SK-N-SH (cell line): ENCODE data around the gene FLNA. TPM values are rescaled to one million over a fixed set of nuclear protein-coding genes. Genes with fewer than 3 reads are reported as not detected.

Source experiments
- CTCF ChIA-PET: fragments of 300-600, 350-600 bp; formaldehyde crosslinking; extraction: SDS; loops from one replicate; lab custom pipeline; 2021; lab: Yijun Ruan, JAX
- POLR2A ChIA-PET: fragments of 350-600 bp; sonication (Branson Sonifier 250); formaldehyde crosslinking; extraction: SDS; loops from one replicate; lab custom pipeline; 2020; ENCODE audit warnings: antibody characterized with exemption, inconsistent platforms; lab: Yijun Ruan, JAX
- DNase-seq: peaks from one replicate; pipeline ENCODE4 v3.0.0; 2012
- H2AFZ ChIP-seq: fragments of 200-600 bp; sonication (generic); 2 replicates; pipeline ENCODE4 v1.8.1; 2016; ENCODE audit warnings: antibody characterized with exemption, mild to moderate bottlenecking, low read depth
- H3F3A ChIP-seq: fragments of 200-600 bp; sonication (generic); replicated peaks from 2 replicates; pipeline ENCODE3; 2016; ENCODE audit warnings: antibody characterized with exemption, mild to moderate bottlenecking; ENCODE audit not compliant: insufficient read depth
- H3K27ac ChIP-seq, 2 experiments: fragments of 200-500 bp in 1 of 2; fragments of 200-600 bp in 1 of 2; sonication (Bioruptor generic) in 1 of 2; sonication (generic), shearing (Covaris generic) in 1 of 2; 2 replicates each; pipeline versions ENCODE4 v1.5.1 to v1.6.1; 2014 to 2016; ENCODE audit warnings: low read depth in 2 of 2, inconsistent platforms in 1 of 2, low read length in 1 of 2, mild to moderate bottlenecking in 1 of 2, mixed read lengths in 1 of 2
- H3K27me3 ChIP-seq: fragments of 200-600 bp; sonication (generic), shearing (Covaris generic); 2 replicates; pipeline ENCODE4 v1.6.1; 2016; ENCODE audit warnings: mixed run types; ENCODE audit not compliant: insufficient read depth
- H3K36me3 ChIP-seq, 2 experiments: fragments of 200-500 bp in 1 of 2; fragments of 200-600 bp in 1 of 2; sonication (Bioruptor generic) in 1 of 2; sonication (generic) in 1 of 2; replicated peaks in 1 of 2; 2 replicates each; pipeline versions ENCODE3 to v1.5.1; 2014 to 2016; ENCODE audit warnings: low read length in 1 of 2, mild to moderate bottlenecking in 1 of 2; ENCODE audit not compliant: insufficient read depth in 2 of 2, control insufficient read depth in 1 of 2
- H3K4me1 ChIP-seq, 2 experiments: fragments of 200-500 bp in 1 of 2; fragments of 200-600 bp in 1 of 2; sonication (Bioruptor generic) in 1 of 2; sonication (generic), shearing (Covaris generic) in 1 of 2; 2 replicates each; pipeline versions ENCODE4 v1.5.1 to v1.6.1; 2014 to 2016; ENCODE audit warnings: low read depth in 1 of 2, low read length in 1 of 2, mixed run types in 1 of 2; ENCODE audit not compliant: insufficient read depth in 2 of 2, control insufficient read depth in 1 of 2
- H3K4me2 ChIP-seq: fragments of 200-600 bp; sonication (generic), shearing (Covaris generic); 2 replicates; pipeline ENCODE4 v1.6.1; 2017; ENCODE audit warnings: mixed run types
- H3K4me3 ChIP-seq, 2 experiments: fragments of 200-500 bp in 1 of 2; fragments of 200-600 bp in 1 of 2; sonication (Bioruptor generic) in 1 of 2; sonication (generic), shearing (Covaris generic) in 1 of 2; 2 replicates each; pipeline versions ENCODE4 v1.5.1 to v1.8.1; 2014 to 2016; ENCODE audit warnings: low read depth in 2 of 2, inconsistent platforms in 1 of 2, low read length in 1 of 2, mild to moderate bottlenecking in 1 of 2, mixed read lengths in 1 of 2, moderate library complexity in 1 of 2
- H3K79me2 ChIP-seq: fragments of 200-600 bp; sonication (generic); 2 replicates; pipeline ENCODE4 v1.8.1; 2017; ENCODE audit warnings: mild to moderate bottlenecking; ENCODE audit not compliant: insufficient read depth
- H3K9ac ChIP-seq: fragments of 200-600 bp; sonication (generic); 2 replicates; pipeline ENCODE4 v1.6.1; 2017; ENCODE audit warnings: mixed run types
- H3K9me2 ChIP-seq: fragments of 200-600 bp; sonication (generic); 2 replicates; pipeline ENCODE4 v1.6.1; 2017; ENCODE audit warnings: mixed run types
- H3K9me3 ChIP-seq: fragments of 200-600 bp; sonication (generic); 2 replicates; pipeline ENCODE4 v1.6.1; 2017; ENCODE audit warnings: mixed run types, mild to moderate bottlenecking, moderate library complexity
- H4K20me1 ChIP-seq: fragments of 200-600 bp; sonication (generic); 2 replicates; pipeline ENCODE4 v1.6.1; 2017; ENCODE audit warnings: mild to moderate bottlenecking, mixed run types; ENCODE audit not compliant: insufficient read depth
- FOSL2 ChIP-seq: IDR thresholded peaks from 2 replicates; pipeline ENCODE4 v1.4.0; 2012; ENCODE audit warnings: low read depth, mild to moderate bottlenecking, moderate library complexity, borderline replicate concordance
- POLR2AphosphoS5 ChIP-seq: IDR thresholded peaks from 2 replicates; pipeline ENCODE4 v1.6.1; 2012; ENCODE audit warnings: low read depth, low read length
- RAD21 ChIP-seq: IDR thresholded peaks from 2 replicates; pipeline ENCODE4 v1.6.1; 2012; ENCODE audit warnings: mild to moderate bottlenecking, low read length
- SIN3A ChIP-seq: IDR thresholded peaks from 2 replicates; pipeline ENCODE4 v1.6.1; 2012; ENCODE audit warnings: low read depth, mild to moderate bottlenecking, low read length, moderate library complexity, borderline replicate concordance
- WGBS: methylation state at CpG from one replicate; pipeline ENCODE4 v1.1.6; 2017; ENCODE audit warnings: low lambda C conversion rate; 5-methylcytosine and 5-hydroxymethylcytosine counted together
- polyA plus RNA-seq, 3 experiments: library from polyadenylated mRNA; depleted of rRNA; stranded (reverse); fragments of >200 nt; gene quantifications; 2 replicates each; pipeline ENCODE4 v1.2.3, GENCODE V29; 2012
- TF ChIP-seq, protein P1 (sequence below): fragments of 150-350 bp; IDR thresholded peaks from 2 replicates; pipeline ENCODE4 v1.6.1; 2016; ENCODE audit warnings: mild to moderate bottlenecking, low read depth, low read length
- TF ChIP-seq, protein P2 (sequence below): fragments of 150-350 bp; IDR thresholded peaks from 2 replicates; pipeline ENCODE4 v1.6.1; 2017; ENCODE audit warnings: antibody characterized with exemption, low read length, low read depth, borderline replicate concordance

FLNA gene
- polyA plus RNA-seq, 1 of the 3 experiments (the other 2 are of a cell fraction) = 550 TPM

DNA sequence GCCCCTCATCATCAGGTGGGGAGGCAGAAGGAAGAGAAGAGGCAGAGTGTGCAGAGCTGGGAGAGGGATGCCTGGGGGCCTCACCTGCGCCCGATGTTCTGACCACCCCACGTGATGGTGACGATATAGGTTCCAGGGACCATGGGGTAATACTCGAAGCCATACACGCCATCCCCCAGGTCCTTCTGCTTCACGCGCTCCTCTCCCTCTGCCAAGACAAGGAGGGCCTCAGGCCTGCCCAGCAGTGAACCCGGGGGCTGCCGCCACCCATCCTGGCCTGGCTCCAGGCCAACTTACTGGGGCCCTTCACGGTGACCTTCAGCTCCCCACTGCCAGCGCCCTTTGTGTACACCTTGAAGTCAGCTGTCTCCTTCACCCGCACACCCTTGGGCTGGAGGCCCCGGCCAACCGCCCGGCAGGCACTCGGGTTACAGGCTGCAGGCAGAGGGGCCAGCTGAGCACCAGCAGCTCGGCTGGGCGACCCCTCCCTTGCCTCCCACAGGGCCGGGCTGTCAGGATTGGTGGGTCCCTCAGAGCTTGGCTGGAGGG is 9.3 kb downstream of the FLNA start (continued):
- TF ChIP-seq RAD21 = no peak

DNA sequence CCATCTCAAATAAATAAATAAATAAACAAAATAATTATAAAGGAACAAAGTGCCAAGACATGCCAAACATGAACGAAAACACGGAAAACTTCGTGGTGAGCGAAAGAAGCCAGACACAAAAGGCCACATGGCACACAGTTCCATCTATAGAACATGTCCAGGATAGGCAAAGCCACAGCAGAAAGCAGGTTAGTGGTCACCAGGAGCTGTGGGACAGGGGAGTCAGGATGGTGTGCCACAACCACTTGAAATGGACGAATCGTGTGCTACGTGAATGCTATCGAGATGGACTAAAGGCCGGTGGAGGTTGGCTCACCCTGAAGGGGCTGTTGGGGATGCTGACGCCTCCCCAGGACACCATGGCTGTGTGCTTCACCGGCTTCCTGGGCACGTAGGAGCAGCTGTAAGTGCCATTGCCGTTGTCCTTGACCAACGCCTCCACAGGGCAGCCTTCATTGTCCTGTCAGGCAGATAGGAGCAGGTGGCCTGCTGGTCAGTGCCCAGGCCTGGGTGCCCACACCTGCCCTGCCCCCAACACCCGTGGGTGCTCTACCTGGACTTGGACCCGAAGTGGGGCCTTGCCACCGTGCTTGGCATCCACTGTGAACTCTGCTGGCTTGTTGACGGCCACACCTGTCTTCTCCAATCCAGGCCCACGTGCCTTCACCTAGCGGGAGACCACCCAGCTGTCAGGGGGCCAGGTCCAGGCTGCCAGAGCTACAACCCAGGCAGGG is 10.6 kb downstream of the FLNA start:
- no peaks in the 10 kb centered on the region for H3K9me2 ChIP-seq
- ChIA-PET CTCF (no interaction called here), POLR2A (interaction anchor here (1.7 kb wide), 1 partner anchor 10 kb away, joined by 3 read pairs; no protein-coding TSS in a partner anchor)
- DNase-seq = no peak
- H3K4me1 ChIP-seq = peaks cover 9 to 17% of the 10 kb centered on the region in 2 experiments; a peak in 2 of 4 replicates
- H3K79me2 ChIP-seq = peaks cover 97% of the 10 kb centered on the region
- H3K36me3 ChIP-seq = peaks cover 17 to 69% of the 10 kb centered on the region in 2 experiments
- no peaks in the 10 kb centered on the region for H3K27me3 ChIP-seq
- no peak overlapping the region for H3K4me3 ChIP-seq
- H3K4me2 ChIP-seq = no peak overlapping the region
- H3K27ac ChIP-seq = no peak overlapping the region
- no peak overlapping the region for H2AFZ ChIP-seq
- no peaks in the 10 kb centered on the region for H3K9me3 ChIP-seq
- 70% methylated on average over 12 of the region's 20 CpGs for WGBS
- peaks cover 96% of the 10 kb centered on the region for H4K20me1 ChIP-seq
- no peak overlapping the region for H3K9ac ChIP-seq
- no peak for TF ChIP-seq POLR2AphosphoS5
- TF ChIP-seq FOSL2 = no peak
- TF ChIP-seq, protein P1, sequence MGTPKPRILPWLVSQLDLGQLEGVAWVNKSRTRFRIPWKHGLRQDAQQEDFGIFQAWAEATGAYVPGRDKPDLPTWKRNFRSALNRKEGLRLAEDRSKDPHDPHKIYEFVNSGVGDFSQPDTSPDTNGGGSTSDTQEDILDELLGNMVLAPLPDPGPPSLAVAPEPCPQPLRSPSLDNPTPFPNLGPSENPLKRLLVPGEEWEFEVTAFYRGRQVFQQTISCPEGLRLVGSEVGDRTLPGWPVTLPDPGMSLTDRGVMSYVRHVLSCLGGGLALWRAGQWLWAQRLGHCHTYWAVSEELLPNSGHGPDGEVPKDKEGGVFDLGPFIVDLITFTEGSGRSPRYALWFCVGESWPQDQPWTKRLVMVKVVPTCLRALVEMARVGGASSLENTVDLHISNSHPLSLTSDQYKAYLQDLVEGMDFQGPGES = no peak
- peaks cover 31% of the 10 kb centered on the region for H3F3A ChIP-seq

DNA sequence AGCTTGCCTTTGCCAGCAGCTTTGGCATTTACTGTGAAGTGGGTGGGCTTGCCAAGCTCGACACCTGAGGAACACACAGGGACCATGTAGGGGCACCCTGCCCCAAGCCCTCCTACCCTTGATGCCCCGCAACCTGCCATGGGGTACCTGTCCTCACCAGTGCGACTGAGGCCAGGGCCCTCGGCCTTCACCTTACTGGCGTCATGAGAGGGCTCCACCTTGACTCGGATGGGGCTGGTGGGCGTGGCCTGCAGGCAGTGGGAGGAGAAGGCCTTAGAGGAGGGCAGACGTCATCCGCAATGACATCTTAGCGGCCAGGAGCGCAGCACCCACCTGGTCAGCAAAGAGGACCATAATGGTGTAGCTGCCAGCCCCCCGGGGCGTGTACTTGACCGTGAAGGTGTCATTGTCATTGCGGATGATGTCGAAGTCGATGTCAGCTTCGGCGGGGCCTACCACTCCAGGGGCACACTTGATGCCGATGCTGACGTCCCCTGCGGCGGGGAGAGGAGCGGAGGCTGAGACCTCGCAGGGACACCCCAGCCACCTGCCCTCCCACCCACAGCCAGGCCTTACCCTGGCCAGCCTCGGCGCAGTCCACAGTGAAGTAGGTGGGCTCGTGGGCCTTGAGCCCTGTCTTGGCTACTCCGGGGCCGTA is 12.2 kb downstream of the FLNA start:
- Histone ChIP-seq H3K4me1 (peaks cover 0 to 4% of the 10 kb centered on the region in 2 experiments; a peak in 1 of 4 replicates), H3K36me3 (peaks cover 16 to 79% of the 10 kb centered on the region in 2 experiments), H3K9ac (no peak overlapping the region), H3F3A (peaks cover 42% of the 10 kb centered on the region), H3K9me3 (no peaks in the 10 kb centered on the region), H3K9me2 (no peaks in the 10 kb centered on the region), H3K27me3 (no peaks in the 10 kb centered on the region), H3K4me3 (no peak overlapping the region), H3K79me2 (peaks cover 94% of the 10 kb centered on the region), H3K27ac (peak overlapping the region in 1 of 2 experiments; percentile 22; a peak in 1 of 4 replicates), H4K20me1 (peaks cover 98% of the 10 kb centered on the region), H2AFZ (no peak overlapping the region), H3K4me2 (no peak overlapping the region)
- no peak for DNase-seq
- POLR2A ChIA-PET = interaction anchor here (1.7 kb wide), 1 partner anchor 12 kb away, joined by 3 read pairs; no protein-coding TSS in a partner anchor
- WGBS = 67% methylated on average over 11 of the region's 30 CpGs
- CTCF ChIA-PET = interaction anchor here (1.0 to 1.3 kb wide), 2 partner anchors 8 to 387 kb away, joined by 3 read pairs; no protein-coding TSS in a partner anchor
- TF ChIP-seq SIN3A (no peak), RAD21 (no peak)
- TF ChIP-seq, protein P2, sequence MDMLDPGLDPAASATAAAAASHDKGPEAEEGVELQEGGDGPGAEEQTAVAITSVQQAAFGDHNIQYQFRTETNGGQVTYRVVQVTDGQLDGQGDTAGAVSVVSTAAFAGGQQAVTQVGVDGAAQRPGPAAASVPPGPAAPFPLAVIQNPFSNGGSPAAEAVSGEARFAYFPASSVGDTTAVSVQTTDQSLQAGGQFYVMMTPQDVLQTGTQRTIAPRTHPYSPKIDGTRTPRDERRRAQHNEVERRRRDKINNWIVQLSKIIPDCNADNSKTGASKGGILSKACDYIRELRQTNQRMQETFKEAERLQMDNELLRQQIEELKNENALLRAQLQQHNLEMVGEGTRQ = no peak
